Occipital lobe (tissue), 2 donors: ENCODE measurements around the gene MPHOSPH9. TPM values are rescaled to one million over a fixed set of nuclear protein-coding genes. Genes with fewer than 3 reads are reported as not detected.
A peak's percentile ranks its signal among the peaks of the same experiment; 100 is the strongest.
"Not testable (repeated sequence)": the region's sequence is repeated elsewhere in the genome, so short reads cannot be mapped to it uniquely, and the experiment has no call there.

Experiments
- DNase-seq: peaks from one replicate; lab custom pipeline; 2025; lab: John Stamatoyannopoulos, UW
- total RNA-seq: library from RNA; depleted of rRNA; stranded (reverse); fragments of >200 nt; gene quantifications from one replicate; pipeline ENCODE4 v1.2.3, GENCODE V29; 2014

Gene MPHOSPH9
- total RNA-seq, 1 donor from 2014 or later = 101 TPM

DNA sequence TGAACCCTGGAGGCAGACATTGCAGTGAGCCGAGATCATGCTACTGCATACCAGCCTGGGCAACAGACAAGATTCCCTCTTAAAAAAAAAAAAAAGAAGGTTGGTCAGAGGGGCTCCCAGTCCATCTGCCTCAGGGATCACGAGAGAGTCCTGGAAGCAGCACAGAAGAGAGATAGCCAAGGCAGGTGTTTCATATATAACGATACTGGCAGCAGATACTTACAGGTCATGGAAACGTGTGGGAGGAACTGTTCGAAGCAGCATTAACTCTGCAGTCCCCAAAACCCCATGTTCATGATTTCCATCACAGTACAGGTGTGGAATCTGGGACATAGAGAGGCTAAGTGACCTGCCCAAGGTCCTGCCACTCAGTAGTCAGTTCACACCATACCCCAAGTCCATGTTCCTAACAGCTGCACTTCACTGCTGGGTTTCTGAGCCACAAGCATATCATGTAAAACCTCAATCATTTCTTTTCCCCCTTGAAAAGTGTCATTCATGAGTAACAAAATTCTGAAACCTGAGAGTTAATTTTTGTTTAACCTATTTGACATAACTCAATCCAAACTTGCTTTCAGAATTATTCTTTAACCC, 22.0 kb upstream of the MPHOSPH9 start:
- DNase-seq = no peak

GRCh38 chr12:123253641-123254459, 20.9 kb upstream of the MPHOSPH9 start:
- DNase-seq = peak; percentile 62

DNA sequence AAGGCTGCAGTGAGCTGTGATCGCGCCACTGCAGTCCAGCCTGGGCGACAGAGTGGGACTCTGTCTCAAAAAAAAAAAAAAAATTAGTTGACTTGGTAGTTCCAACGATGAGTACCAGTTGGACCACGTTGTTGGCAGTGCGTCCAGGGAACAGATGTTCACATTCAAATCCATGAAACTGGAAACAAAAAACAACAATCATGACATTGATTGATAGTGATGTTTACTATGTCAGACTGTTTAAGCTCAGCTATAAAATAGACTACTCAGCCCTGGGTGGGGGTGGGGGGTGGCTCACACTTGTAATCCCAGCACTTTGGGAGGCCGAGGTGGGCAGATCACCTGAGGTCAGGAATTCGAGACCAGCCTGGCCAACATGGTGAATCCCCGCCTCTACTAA, 19.4 kb upstream of the MPHOSPH9 start:
- not testable (repeated sequence) for DNase-seq

GRCh38 chr12:123251403-123252076, 18.6 kb upstream of the MPHOSPH9 start:
- DNase-seq = no peak

GRCh38 chr12:123250471-123251383, 17.8 kb upstream of the MPHOSPH9 start:
- no peak for DNase-seq

GRCh38 chr12:123248996-123249741, 16.2 kb upstream of the MPHOSPH9 start:
- DNase-seq = not testable (repeated sequence)

DNA sequence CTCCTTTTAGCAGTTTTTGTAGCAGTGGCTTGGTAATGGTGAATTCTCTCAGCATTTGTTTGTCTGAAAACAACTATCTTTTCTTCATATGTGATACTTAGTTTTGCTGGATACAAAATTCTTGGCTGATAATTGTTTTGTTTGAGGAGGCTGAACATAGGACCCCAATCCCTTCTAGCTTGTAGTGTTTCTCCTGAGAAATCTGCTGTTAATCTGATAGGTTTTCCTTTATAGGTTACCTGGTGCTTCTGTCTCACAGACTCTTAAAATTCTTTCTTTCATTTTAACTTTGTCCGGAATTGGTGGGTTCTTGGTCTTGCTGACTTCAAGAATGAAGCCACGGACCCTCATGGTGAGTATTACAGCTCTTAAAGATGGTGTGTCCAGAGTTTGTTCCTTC, 15.2 kb upstream of the MPHOSPH9 start:
- DNase-seq = not testable (repeated sequence)

DNA sequence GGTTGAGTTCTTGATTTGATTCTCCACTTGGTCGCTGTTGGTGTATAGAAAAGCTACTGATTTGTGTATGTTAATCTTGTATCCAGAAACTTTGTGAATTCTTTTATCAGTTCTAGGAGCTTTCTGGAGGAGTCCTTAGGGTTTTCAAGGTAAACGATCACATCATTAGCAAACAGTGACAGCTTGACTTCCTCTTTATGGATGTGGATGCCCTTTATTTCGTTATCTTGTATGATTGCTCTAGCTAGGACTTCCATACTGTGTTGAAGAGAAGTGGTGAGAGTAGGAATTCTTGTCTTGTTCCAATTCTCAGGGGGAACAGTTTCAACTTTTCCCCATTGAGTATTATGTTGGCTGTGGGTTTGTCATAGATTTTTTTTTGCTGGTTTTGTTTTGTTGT, 12.7 kb upstream of the MPHOSPH9 start:
- no peak for DNase-seq

DNA sequence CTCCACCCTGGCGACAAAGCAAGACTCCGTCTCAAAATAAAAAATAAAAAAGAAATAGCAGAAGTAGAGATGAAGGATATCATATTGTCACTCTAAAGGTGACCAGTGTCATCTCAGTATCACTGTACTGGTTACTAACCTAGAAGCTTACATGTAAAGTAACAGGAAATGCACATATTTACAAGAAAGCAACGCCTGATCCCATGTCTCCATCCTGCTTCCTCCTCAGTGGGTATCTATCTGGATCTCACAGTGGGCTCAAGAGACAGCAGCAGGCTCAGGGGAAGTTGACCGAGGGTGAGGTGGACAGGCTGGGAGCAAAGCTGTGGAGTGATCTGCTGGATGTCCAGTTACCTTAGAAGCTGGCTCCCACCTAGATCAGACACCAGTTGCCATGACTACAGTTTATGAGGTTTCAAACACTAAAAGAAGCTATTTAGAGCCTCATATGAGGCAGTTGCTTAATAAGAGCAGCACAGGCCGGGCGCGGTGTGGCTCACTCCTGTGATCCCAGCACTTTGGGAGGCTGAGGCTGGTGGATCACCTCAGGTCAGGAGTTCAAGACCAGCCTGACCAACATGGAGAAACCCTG, 10.8 kb upstream of the MPHOSPH9 start:
- DNase-seq = no peak

DNA sequence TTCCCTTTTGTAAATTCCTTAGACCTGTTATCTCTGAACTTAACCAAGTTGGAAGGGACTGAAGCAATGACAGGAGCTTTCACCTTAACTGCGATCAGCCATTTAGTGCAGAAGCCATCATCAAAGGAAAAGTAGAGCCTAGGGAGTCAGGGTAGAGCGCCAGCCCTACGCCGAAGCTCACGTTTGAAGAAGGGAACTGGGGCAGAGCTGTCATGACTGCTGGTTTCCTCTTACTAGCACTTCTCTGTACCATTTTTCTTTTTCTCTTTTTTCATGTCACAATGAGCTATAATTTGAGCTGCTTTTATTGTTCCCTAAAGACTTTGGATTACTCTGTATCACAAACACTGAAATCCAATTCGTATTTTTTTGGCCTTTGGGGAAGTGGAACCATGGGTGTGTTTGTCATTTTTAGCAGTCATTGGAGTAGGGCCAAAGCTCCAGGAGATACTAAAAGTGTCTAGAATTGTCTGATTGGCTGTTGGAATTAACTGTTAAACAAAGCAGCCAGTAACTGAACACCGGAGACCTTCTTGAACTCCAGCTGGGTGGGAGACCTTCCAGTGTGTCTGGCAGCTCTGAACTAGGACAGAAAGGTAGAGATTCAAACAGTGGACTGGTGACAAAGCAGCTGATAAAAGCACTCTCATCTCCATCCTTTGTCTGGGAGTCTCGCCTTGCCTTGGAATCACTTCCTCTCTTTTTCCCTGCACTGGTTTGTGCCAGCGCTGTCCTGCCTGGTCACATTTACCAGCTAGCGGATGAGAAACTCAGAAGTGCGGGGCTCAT, 9.4 kb upstream of the MPHOSPH9 start:
- DNase-seq = no peak

DNA sequence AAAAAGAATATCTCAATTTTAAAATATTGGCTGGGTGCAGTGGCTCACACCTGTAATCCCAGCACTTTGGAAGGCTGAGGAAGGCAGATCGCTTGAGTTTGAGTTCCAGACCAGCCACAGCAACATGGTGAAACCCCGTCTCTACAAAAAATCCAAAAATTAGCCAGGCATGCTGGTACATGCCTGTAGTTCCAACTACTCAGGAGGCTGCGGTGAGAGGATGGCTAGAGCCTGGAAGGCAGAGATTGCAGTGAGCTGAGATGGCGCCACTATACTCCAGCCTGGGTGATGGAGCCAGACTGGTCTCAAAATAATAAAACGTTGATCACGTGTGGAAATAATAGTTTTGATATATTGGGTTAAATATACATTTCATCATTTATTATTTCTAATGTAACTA, 6.0 kb upstream of the MPHOSPH9 start:
- DNase-seq = no peak

GRCh38 chr12:123238330-123238682, 5.4 kb upstream of the MPHOSPH9 start:
- DNase-seq = no peak

DNA sequence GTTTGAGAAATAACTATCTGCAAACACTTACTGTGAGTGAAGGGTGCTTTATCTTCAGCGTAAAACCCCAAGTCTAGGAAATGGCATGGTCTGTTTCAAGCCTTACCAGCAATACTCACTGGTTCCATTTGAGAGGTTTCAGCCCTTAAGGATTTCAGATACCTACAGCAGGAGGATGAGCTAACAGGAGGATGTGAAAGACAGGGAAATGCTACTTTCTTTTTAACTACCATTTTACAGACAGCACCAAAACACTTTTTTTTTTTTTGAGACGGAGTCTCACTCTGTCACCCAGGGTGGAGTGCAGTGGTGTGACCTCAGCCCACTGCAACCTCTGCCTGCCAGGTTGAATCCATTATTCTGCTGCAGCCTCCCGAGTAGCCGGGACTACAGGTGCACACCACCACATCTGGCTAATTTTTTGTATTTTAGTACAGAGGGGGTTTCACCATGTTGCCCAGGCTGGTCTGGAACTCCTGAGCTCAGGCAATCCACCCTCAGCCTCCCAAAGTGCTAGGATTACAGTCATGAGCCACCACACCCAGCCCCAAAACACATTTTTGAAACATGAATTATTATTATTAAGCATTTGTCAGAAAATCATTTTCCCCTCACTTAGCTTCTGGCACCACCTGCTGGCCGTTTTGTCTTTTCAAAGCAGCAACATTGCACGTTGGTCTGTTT, 4.8 kb upstream of the MPHOSPH9 start:
- peak; percentile 12 for DNase-seq

DNA sequence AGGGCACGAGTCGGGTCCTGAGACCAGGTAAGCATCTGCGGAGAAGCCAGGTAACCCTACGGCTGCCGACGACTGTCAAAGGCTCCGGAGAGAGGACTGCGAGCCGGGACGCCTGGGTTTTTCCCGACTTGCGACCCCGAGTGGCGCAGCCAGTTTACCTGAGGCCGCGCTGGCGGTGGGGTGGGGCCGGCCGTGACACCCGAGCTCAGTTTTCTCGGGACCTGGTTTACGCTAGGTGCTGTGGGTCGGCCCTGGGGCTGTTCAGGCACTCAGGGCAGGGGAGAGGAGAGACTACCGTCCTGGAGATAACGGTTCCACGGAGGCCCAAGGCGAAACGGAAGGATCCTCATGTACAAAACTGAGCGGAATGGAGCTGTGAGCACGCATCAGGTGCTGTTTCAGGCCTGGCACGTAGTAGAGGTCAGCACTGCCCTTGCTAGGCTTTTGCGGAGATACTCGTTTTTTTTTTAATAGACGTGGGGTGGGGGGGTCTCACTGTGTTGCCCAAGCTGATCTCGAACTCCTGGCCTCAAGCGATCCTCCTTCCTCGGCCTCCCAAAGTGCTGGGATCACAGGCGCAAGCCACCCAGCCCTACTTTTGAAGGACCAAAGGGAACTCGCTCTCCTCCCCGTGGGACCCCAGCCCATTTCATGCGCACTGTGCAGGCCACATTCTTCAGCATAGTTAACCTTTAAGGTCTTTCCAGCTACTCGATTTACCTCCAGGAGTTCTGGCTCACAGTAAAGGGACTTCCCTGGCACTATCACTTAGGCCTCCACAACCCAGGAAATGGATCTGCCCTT, 766 bp upstream of the MPHOSPH9 start:
- no peak for DNase-seq

DNA sequence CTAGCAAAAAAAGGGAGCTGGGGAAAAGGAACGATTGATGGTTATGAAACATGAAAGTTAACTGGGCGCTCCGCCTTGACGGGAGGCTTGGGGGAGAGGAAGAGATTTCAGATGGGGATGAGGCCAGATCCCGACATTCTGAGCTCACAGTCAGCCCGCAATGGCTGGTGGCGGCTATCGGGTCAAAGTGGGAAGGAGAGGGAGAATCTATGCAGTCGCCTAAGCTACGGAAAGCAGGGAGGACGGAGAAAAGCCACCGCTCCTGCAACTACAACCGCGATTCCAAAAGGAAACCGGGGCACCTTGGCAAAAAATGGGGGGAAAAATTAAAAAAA, 502 bp downstream of the MPHOSPH9 start:
- no peak for DNase-seq

DNA sequence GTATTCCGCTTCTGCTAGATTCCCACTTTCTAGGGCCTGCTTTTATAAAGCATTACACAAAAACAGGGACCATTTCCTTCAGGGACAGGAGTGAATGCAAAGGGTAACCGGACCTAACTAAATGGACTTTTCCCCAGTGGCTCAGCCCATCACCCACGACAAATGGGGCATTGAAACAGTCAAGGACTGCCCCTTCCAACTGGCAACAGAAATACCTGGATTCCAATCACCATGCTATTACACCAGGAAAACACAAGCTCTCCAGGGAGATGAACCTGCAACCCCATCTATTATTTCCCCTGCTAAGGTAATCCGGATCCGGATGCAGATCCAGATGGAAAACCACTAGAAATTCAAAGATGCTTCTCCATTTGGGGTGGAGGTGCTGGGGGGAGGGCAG, 1.0 kb downstream of the MPHOSPH9 start:
- DNase-seq = no peak

GRCh38 chr12:123229051-123229450, 3.9 kb downstream of the MPHOSPH9 start:
- DNase-seq = no peak

DNA sequence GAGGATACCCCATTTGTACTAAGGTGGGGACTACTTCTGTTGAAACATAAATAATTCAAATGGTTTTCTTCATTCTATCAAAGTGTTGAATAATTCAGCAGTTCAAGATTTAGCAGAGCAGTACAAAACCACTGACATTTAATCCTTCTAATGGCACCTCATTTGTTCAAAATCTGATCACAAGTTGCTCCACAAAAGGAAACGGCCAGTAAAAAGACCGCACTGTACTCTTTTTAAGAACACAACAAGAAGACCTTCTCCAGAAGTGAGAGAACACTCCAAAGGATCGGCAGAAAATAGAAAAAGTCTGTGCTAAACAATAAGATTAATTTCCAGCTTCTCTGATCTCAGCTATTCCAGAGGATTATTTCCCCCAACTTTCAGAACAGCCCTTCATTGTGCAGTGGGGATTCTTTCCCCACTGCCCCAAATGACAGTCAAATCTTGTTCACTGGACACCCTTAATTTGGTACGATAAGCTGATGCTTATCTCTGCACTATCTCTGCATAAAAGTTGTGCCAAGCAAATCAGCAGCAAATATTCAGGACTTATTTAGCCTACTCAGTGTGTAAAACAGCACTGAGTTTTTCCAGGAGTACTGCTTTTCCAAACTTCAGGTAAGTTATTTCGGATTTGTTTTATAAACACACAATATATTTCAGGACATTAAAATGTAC, 5.2 kb downstream of the MPHOSPH9 start:
- DNase-seq = no peak
